ENCODE data around the gene LEFTY1.
A peak's percentile ranks its signal among the peaks of the same experiment; 100 is the strongest.
"Not testable (repeated sequence)": the region's sequence is repeated elsewhere in the genome, so short reads cannot be mapped to it uniquely, and the experiment has no call there.

The LEFTY1 gene

GRCh38 chr1:225891229-225891972, 2.5 kb upstream of the LEFTY1 start:
- no peak overlapping the region for H3K4me3 ChIP-seq (ENCODE audit: low read length)
- H3K9ac ChIP-seq (ENCODE audit: low read length): no peak overlapping the region
- H3K36me3 ChIP-seq (ENCODE audit: control insufficient read depth, insufficient read depth, low read length): no peaks in the 10 kb centered on the region
- H3K27me3 ChIP-seq (ENCODE audit: control insufficient read depth, insufficient read depth, low read length): no peaks in the 10 kb centered on the region
- H3K4me1 ChIP-seq (ENCODE audit: control insufficient read depth, insufficient read depth, low read length): peaks cover 47% of the 10 kb centered on the region
- H3K9me3 ChIP-seq (ENCODE audit: control insufficient read depth, low read length): no peaks in the 10 kb centered on the region

- no peaks in the 10 kb centered on the region for H3K36me3 ChIP-seq (ENCODE audit: control insufficient read depth, insufficient read depth, low read length)
- H3K9ac ChIP-seq (ENCODE audit: low read length): no peak overlapping the region
- H3K9me3 ChIP-seq (ENCODE audit: control insufficient read depth, low read length): no peaks in the 10 kb centered on the region
- no peaks in the 10 kb centered on the region for H3K27me3 ChIP-seq (ENCODE audit: control insufficient read depth, insufficient read depth, low read length)
- H3K4me3 ChIP-seq (ENCODE audit: low read length): no peak overlapping the region
- peaks cover 47% of the 10 kb centered on the region for H3K4me1 ChIP-seq (ENCODE audit: control insufficient read depth, insufficient read depth, low read length)
Observed at GRCh38 chr1:225890346-225891228, 1.6 kb upstream of the LEFTY1 start.

- H3K4me3 ChIP-seq (ENCODE audit: low read length): no peak overlapping the region
- H3K36me3 ChIP-seq (ENCODE audit: control insufficient read depth, insufficient read depth, low read length): no peaks in the 10 kb centered on the region
- peaks cover 47% of the 10 kb centered on the region for H3K4me1 ChIP-seq (ENCODE audit: control insufficient read depth, insufficient read depth, low read length)
- H3K9me3 ChIP-seq (ENCODE audit: control insufficient read depth, low read length): no peaks in the 10 kb centered on the region
- no peaks in the 10 kb centered on the region for H3K27me3 ChIP-seq (ENCODE audit: control insufficient read depth, insufficient read depth, low read length)
- H3K9ac ChIP-seq (ENCODE audit: low read length): no peak overlapping the region
Observed at GRCh38 chr1:225889743-225890142, 797 bp upstream of the LEFTY1 start.

- Histone ChIP-seq H3K27me3 (ENCODE audit: control insufficient read depth, insufficient read depth, low read length) (no peaks in the 10 kb centered on the region), H3K36me3 (ENCODE audit: control insufficient read depth, insufficient read depth, low read length) (no peaks in the 10 kb centered on the region), H3K9me3 (ENCODE audit: control insufficient read depth, low read length) (no peaks in the 10 kb centered on the region), H3K4me3 (ENCODE audit: low read length) (no peak overlapping the region), H3K9ac (ENCODE audit: low read length) (no peak overlapping the region), H3K4me1 (ENCODE audit: control insufficient read depth, insufficient read depth, low read length) (peaks cover 53% of the 10 kb centered on the region)
Observed at GRCh38 chr1:225888289-225888897, 553 bp downstream of the LEFTY1 start.

- H3K27me3 ChIP-seq (ENCODE audit: control insufficient read depth, insufficient read depth, low read length); H3K9ac ChIP-seq (ENCODE audit: low read length); H3K4me3 ChIP-seq (ENCODE audit: low read length); H3K36me3 ChIP-seq (ENCODE audit: control insufficient read depth, insufficient read depth, low read length); H3K9me3 ChIP-seq (ENCODE audit: control insufficient read depth, low read length): not testable (repeated sequence)
- H3K4me1 ChIP-seq (ENCODE audit: control insufficient read depth, insufficient read depth, low read length): peaks cover 53% of the 10 kb centered on the region
Observed at GRCh38 chr1:225887554-225888288, 1.2 kb downstream of the LEFTY1 start.

GRCh38 chr1:225887030-225887314, 2.0 kb downstream of the LEFTY1 start:
- H3K9ac ChIP-seq (ENCODE audit: low read length): no peak overlapping the region
- H3K4me3 ChIP-seq (ENCODE audit: low read length): no peak overlapping the region
- no peaks in the 10 kb centered on the region for H3K36me3 ChIP-seq (ENCODE audit: control insufficient read depth, insufficient read depth, low read length)
- H3K4me1 ChIP-seq (ENCODE audit: control insufficient read depth, insufficient read depth, low read length): peaks cover 50% of the 10 kb centered on the region
- no peaks in the 10 kb centered on the region for H3K9me3 ChIP-seq (ENCODE audit: control insufficient read depth, low read length)
- no peaks in the 10 kb centered on the region for H3K27me3 ChIP-seq (ENCODE audit: control insufficient read depth, insufficient read depth, low read length)

- H3K36me3 ChIP-seq (ENCODE audit: control insufficient read depth, insufficient read depth, low read length): no peaks in the 10 kb centered on the region
- H3K4me1 ChIP-seq (ENCODE audit: control insufficient read depth, insufficient read depth, low read length): peaks cover 47% of the 10 kb centered on the region
- H3K9me3 ChIP-seq (ENCODE audit: control insufficient read depth, low read length): no peaks in the 10 kb centered on the region
- no peaks in the 10 kb centered on the region for H3K27me3 ChIP-seq (ENCODE audit: control insufficient read depth, insufficient read depth, low read length)
- no peak overlapping the region for H3K4me3 ChIP-seq (ENCODE audit: low read length)
- no peak overlapping the region for H3K9ac ChIP-seq (ENCODE audit: low read length)
Observed at GRCh38 chr1:225886159-225887029, 2.6 kb downstream of the LEFTY1 start.

- Histone ChIP-seq H3K36me3 (ENCODE audit: control insufficient read depth, insufficient read depth, low read length) (no peaks in the 10 kb centered on the region), H3K4me3 (ENCODE audit: low read length) (no peak overlapping the region), H3K4me1 (ENCODE audit: control insufficient read depth, insufficient read depth, low read length) (peaks cover 47% of the 10 kb centered on the region), H3K9ac (ENCODE audit: low read length) (no peak overlapping the region), H3K9me3 (ENCODE audit: control insufficient read depth, low read length) (no peaks in the 10 kb centered on the region), H3K27me3 (ENCODE audit: control insufficient read depth, insufficient read depth, low read length) (no peaks in the 10 kb centered on the region)
Observed at GRCh38 chr1:225885336-225885735, 3.6 kb downstream of the LEFTY1 start.

- no peaks in the 10 kb centered on the region for H3K9me3 ChIP-seq (ENCODE audit: control insufficient read depth, low read length)
- peak overlapping the region; percentile 96 for H3K9ac ChIP-seq (ENCODE audit: low read length)
- no peaks in the 10 kb centered on the region for H3K36me3 ChIP-seq (ENCODE audit: control insufficient read depth, insufficient read depth, low read length)
- no peak overlapping the region for H3K4me3 ChIP-seq (ENCODE audit: low read length)
- peaks cover 47% of the 10 kb centered on the region for H3K4me1 ChIP-seq (ENCODE audit: control insufficient read depth, insufficient read depth, low read length)
- H3K27me3 ChIP-seq (ENCODE audit: control insufficient read depth, insufficient read depth, low read length): no peaks in the 10 kb centered on the region
Observed at GRCh38 chr1:225883616-225884265, 5.2 kb downstream of the LEFTY1 start.

GRCh38 chr1:225882694-225883615, 6.0 kb downstream of the LEFTY1 start:
- peak overlapping the region; percentile 96 for H3K9ac ChIP-seq (ENCODE audit: low read length)
- peak overlapping the region; percentile 74 for H3K4me3 ChIP-seq (ENCODE audit: low read length)
- peaks cover 49% of the 10 kb centered on the region for H3K4me1 ChIP-seq (ENCODE audit: control insufficient read depth, insufficient read depth, low read length)
- no peaks in the 10 kb centered on the region for H3K36me3 ChIP-seq (ENCODE audit: control insufficient read depth, insufficient read depth, low read length)
- no peaks in the 10 kb centered on the region for H3K9me3 ChIP-seq (ENCODE audit: control insufficient read depth, low read length)
- no peaks in the 10 kb centered on the region for H3K27me3 ChIP-seq (ENCODE audit: control insufficient read depth, insufficient read depth, low read length)
